Adrenal gland (tissue), 5 donors: ENCODE data around the gene MRPL55.

Experiments used
- CTCF ChIP-seq, 6 experiments: fragments of 450-650 bp in 4 of 6; fragments of 200-600 bp in 2 of 6; sonication (generic) in 1 of 6; IDR thresholded peaks; 1 replicate in 5 of 6; 2 replicates in 1 of 6; pipeline versions ENCODE4 v1.5.1 to v1.8.0; 2016 to 2021; ENCODE audit warnings: antibody characterized with exemption in 6 of 6, mild to moderate bottlenecking in 2 of 6, moderate library complexity in 1 of 6
- POLR2A ChIP-seq, 2 donors: fragments of 450-650 bp; IDR thresholded peaks; one replicate each; pipeline ENCODE4 v1.6.1; 2017; ENCODE audit warnings: antibody characterized with exemption in 2 of 2, mild to moderate bottlenecking in 2 of 2, moderate library complexity in 1 of 2
- donor health status: DM: no; HTN: no; CAD: no.

- no peak for TF ChIP-seq CTCF (IDR thresholded peaks at IDR 0.05)
- no peak for TF ChIP-seq POLR2A (IDR thresholded peaks at IDR 0.05)
Measured at GRCh38 chr1:228058172-228058948, 50.7 kb downstream of the MRPL55 start.
